A549 treated with AZD9567 at 1 μM for 4 hours (cell line): ENCODE results near the gene C1QBP. TPM values are rescaled to one million over a fixed set of nuclear protein-coding genes. Genes with fewer than 3 reads are reported as not detected.

Experiments used
- total RNA-seq: library from RNA; stranded (reverse); fragments of 200-300 nt; extraction: Qiagen RNA extraction; gene quantifications from 5 replicates; pipeline ENCODE4 v1.2.3, GENCODE V29; 2022; ENCODE audit not compliant: insufficient read depth

C1QBP gene, protein sequence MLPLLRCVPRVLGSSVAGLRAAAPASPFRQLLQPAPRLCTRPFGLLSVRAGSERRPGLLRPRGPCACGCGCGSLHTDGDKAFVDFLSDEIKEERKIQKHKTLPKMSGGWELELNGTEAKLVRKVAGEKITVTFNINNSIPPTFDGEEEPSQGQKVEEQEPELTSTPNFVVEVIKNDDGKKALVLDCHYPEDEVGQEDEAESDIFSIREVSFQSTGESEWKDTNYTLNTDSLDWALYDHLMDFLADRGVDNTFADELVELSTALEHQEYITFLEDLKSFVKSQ
- 521 to 583 TPM (median 568 TPM) in 5 replicates for total RNA-seq

DNA sequence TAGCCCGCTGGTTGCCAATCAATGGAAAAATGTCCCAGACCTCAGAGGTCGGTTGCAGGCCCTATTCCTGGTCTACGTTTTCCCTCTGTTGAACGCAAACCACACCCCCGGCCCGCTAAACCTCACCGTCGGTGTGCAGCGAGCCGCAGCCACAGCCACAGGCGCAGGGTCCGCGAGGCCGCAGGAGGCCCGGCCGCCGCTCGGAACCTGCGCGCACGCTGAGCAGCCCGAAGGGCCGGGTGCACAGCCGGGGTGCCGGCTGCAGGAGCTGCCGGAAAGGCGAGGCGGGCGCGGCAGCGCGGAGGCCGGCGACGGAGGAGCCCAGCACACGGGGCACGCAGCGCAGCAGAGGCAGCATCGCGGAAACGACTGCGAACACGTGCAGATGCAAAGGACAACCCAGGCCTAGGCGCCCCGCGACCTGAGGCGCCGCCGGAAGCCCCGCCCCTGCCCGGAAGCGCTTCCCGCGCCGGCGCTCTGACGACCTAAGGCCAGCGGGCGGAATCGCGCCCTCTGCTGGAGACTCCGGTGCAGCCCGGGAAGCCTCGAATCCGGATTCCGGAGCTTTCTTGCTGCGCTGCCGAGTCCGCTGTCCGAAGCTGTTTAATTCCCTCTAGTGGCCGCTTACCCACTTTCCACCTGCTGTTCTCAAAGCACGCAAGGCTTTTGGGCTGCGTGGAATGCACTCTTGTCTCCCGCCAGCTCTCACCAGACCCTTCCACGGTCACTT, at the start of gene C1QBP:
Gene C1QBP (minus strand): TSS at position 440 of the 730 bp plus-strand sequence. CDS start 82 bp downstream, at position 358.

DNA sequence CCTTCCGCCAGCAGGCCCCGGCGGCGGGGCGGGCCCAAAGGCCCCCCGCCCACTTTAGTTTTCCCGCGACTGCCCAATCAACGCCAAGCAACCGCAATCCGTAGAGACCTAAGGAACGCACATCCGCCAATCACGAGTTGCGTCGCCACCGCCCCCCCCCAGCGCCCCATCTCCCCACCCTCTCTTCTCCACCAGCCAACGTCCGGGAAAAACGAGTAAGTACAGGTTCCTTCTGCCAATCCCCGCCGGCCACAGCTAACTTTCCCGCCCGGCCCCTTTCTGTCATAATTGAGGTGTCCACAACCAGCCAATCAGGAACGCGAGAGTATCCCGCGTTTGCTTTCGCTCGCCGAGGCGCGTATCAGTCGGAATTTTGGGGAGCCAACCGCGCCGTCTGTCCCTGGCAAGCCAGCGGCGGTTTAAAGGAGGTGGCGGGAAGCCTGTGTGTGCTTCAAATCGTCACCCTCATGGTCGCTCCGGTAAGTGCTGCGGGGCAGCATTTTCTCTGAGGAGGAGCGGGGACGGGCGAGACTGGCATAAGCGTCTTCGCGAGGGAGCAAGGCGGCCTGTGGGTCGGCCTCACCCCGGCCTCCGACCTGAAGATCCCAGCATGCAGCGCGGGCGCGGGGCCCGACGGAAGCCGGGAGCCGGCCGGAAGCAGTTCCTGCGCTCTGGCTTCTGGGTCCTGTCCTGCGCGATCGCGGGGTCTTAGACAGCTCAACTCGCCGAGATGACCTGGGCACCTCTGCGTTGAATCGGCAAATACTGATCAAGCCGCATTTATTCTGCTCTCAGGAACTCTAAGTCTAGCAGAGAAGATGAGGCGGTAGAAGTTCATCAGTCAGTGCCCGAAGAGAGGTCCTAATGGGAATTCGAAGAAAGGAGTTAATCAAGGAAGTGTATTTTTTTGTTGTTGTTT, 47.5 kb upstream of the C1QBP start, which contains the start of gene MIS12:
Gene MIS12 (plus strand): TSS at position 361 of the 919 bp plus-strand sequence. CDS start 2,297 bp downstream, outside the sequence.

DNA sequence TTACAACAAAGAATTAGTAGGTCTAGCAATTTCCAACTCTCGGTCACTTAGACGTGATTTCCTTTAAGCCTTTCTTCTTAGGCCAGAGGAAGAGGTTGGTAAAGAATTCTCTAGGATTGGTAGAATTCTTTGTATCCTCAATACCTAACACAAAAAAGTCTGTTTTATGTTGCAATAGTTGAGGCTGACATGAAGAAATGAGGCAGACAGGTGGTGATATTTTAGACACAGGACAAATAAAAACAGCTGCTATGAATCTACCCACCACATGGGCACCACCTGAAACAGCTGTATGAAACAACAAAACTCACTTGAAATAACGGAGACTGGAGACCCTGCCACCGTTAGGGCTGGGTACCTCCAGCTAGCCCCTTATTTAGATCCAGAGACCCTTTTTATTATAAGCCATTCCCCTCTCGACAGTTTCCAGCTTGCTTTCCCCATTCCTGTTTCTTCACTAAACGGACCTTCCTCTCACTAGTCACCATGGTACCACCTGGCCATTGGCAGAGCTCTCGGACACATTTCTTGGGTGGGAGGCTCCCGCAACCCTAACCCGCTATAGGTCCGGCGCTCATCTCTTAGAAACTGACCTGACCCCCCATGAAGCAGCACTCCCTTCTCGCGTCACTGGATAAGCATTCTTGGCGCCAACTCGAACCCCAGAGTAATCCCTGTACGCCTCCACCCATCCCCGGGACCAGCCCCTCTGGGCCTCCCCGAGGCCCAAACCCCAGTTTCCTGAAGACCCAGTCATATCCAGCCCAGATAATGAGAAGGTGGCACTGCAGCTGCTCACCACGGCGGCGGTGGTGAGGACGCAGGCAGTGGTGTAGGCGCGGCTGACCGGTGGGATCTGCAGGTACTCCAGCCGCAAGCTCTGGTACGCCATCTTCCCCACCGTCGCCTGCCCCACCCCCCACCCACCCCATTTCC, 46.6 kb upstream of the C1QBP start, which contains the start of gene DERL2:
Gene DERL2 (minus strand): TSS at position 909 of the 936 bp plus-strand sequence. CDS start 17 bp downstream, at position 892.

DNA sequence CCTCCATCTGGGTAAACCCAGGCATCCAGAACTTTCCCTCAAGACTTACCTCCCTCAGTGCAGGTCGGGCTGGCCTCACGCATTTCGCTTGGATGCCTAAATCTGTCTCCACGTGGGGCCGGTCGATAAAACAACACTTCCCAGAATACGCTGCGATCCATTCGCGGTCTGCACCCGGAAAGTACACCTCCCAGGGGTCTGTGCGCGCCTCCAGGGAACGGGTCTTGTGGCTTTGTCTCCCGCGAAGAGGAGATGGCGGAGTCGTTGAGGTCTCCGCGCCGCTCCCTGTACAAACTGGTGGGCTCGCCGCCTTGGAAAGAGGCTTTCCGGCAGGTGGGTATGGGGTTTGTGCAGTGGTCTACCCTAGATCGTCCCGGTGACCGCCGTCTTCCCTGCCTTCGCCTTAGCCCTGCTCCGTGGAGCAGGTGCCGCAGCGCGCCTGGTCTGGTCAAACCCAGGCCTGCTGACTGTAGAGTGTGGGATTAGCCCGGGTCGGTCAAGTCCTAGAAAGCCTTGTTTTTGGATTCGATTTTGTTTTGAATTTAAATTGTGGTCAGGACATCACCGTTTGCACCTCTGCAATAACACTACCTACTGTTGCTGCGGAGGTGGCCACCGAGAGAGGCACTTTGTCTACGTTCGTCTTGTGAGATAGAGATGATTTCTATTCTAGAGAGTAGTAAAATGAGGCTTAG, 18.8 kb downstream of the C1QBP start, which contains the start of gene RPAIN:
Gene RPAIN (plus strand): TSS at position 224 of the 695 bp plus-strand sequence. CDS start 29 bp downstream, at position 253.

DNA sequence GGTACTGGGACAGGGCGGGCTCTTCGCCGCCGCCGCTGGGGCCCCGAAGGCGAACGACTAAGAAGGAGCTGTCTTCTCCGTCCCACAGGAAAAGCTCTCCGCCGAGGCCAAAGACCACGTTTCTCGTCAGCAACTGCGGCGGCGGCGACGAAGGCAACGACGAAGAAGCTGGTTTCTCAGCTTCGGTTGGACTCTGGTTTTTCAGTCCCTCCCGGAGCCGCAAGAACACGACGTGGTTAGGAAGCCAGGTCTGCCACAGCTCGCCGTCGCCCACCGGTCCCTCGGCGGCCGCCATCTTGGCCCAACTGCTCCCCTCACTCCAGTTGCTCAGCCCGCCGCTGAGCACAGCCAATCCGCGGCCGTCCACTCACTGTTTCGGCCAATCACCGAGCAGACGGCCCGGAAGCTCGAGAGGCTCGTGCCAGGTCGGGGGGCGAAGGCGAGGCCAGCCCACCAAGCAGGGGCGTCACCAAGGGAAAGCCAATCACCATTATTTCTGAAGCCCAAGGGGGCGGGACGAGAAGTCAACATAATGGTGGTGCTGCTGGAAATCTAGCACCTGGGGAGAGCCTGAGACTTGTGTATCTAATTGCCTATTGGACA, 19.5 kb downstream of the C1QBP start, which contains the start of gene NUP88:
Gene NUP88 (minus strand): TSS at position 307 of the 603 bp plus-strand sequence. CDS start 12 bp downstream, at position 295.

Other genes with a start within 250 kb of the C1QBP start
- 1.3 to 1.9 TPM (median 1.4 TPM) in 5 replicates for gene ZNF594, start 247.3 kb downstream of the C1QBP start, total RNA-seq
- not detected in 5 replicates for gene SCIMP, start 204.3 kb downstream of the C1QBP start, total RNA-seq
- 27.9 to 43.9 TPM (median 41.2 TPM) in 5 replicates for gene RABEP1, start 156.9 kb downstream of the C1QBP start, total RNA-seq
- gene NUP88, start 19.5 kb downstream of the C1QBP start, total RNA-seq, result 75.5 to 144 TPM (median 84.8 TPM) in 5 replicates
- gene RPAIN, start 19.0 kb downstream of the C1QBP start, total RNA-seq, result 34.5 to 42.1 TPM (median 35.9 TPM) in 5 replicates
- 23.1 to 30.9 TPM (median 29.2 TPM) in 5 replicates for gene DHX33, start 29.8 kb upstream of the C1QBP start, total RNA-seq
- gene DERL2, start 47.0 kb upstream of the C1QBP start, total RNA-seq, result 104 to 112 TPM (median 110 TPM) in 5 replicates
- 15.8 to 18.7 TPM (median 15.9 TPM) in 5 replicates for gene MIS12, start 47.4 kb upstream of the C1QBP start, total RNA-seq
- gene NLRP1, start 145.4 kb upstream of the C1QBP start, total RNA-seq, result 2.1 to 3.4 TPM (median 2.4 TPM) in 5 replicates